ENCODE results near the gene ULBP1. TPM values are rescaled to one million over a fixed set of nuclear protein-coding genes. Genes with fewer than 3 reads are reported as not detected.
A peak's percentile ranks its signal among the peaks of the same experiment; 100 is the strongest.
"Not testable (repeated sequence)": the region's sequence is repeated elsewhere in the genome, so short reads cannot be mapped to it uniquely, and the experiment has no call there.

Gene ULBP1
- polyA plus RNA-seq, 1 donor (not counting 4 experiments of a cell fraction or from before 2014, with no cell fraction given) = 2.2 TPM

DNA sequence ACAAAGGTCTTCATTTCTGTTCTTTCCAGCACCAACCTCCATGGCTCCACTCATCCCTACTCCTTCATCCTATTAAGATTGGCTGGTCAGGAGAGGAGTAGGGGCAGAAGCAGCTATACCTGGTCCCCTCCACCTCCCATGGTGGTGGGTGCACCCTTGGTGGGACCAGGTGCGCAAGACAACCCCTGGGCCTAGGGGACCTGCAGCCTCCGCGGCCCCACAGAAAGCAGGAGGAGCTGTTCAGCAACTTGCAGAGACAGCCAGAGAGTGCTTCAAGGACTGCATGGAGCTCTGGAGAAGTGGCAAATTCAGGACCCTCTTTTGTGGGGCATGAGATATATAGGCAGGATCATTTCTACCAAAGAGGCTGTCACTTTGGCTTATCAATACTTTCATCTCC is 12.1 kb upstream of the ULBP1 start:
- dilution Hi-C loops (cut with MboI; ENCODE audit: extremely low pct_ligation_motif_present, low sequenced_read_pairs) = no loop called here
- Histone ChIP-seq H3K4me2 (ENCODE audit: control insufficient read depth, extremely low read depth, insufficient read depth, low read depth, low read length) (no peak overlapping the region), H3K27me3 (ENCODE audit: control insufficient read depth, extremely low read depth, insufficient read depth, low read length) (peaks cover 49% of the 10 kb centered on the region), H4K20me1 (ENCODE audit: control insufficient read depth, extremely low read depth, insufficient read depth, low read length) (no peaks in the 10 kb centered on the region), H3K9me1 (ENCODE audit: control insufficient read depth, extremely low read depth, insufficient read depth, low read length) (no peaks in the 10 kb centered on the region), H3K9me3 (ENCODE audit: control insufficient read depth, low read depth, low read length) (no peaks in the 10 kb centered on the region), H2AFZ (ENCODE audit: control insufficient read depth, low read length) (no peak overlapping the region), H3K4me3 (ENCODE audit: control insufficient read depth in 2 of 3, extremely low read depth in 1 of 3, insufficient read depth in 2 of 3, low read depth in 1 of 3, low read length in 3 of 3) (no peak overlapping the region), H3K36me3 (ENCODE audit: control insufficient read depth in 2 of 2, extremely low read depth in 1 of 2, insufficient read depth in 2 of 2, low read length in 2 of 2) (peaks cover 0 to under 1% of the 10 kb centered on the region in 2 experiments), H3K4me1 (ENCODE audit: control insufficient read depth, extremely low read depth, insufficient read depth, low read length) (no peaks in the 10 kb centered on the region), H3K27ac (ENCODE audit: control insufficient read depth, insufficient read depth, low read length) (no peak overlapping the region), H3K9ac (ENCODE audit: control insufficient read depth, extremely low read depth, insufficient read depth, low read length) (no peak overlapping the region), H3K79me2 (ENCODE audit: control insufficient read depth, insufficient read depth, low read length) (no peaks in the 10 kb centered on the region)
- no peak for TF ChIP-seq EZH2 (IDR thresholded peaks at IDR 0.05; ENCODE audit: low read length)
- TF ChIP-seq, protein P1, sequence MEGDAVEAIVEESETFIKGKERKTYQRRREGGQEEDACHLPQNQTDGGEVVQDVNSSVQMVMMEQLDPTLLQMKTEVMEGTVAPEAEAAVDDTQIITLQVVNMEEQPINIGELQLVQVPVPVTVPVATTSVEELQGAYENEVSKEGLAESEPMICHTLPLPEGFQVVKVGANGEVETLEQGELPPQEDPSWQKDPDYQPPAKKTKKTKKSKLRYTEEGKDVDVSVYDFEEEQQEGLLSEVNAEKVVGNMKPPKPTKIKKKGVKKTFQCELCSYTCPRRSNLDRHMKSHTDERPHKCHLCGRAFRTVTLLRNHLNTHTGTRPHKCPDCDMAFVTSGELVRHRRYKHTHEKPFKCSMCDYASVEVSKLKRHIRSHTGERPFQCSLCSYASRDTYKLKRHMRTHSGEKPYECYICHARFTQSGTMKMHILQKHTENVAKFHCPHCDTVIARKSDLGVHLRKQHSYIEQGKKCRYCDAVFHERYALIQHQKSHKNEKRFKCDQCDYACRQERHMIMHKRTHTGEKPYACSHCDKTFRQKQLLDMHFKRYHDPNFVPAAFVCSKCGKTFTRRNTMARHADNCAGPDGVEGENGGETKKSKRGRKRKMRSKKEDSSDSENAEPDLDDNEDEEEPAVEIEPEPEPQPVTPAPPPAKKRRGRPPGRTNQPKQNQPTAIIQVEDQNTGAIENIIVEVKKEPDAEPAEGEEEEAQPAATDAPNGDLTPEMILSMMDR (optimal IDR thresholded peaks at IDR 0.05 in 1 of 3, IDR thresholded peaks at IDR 0.05 in 1 of 3, conservative IDR thresholded peaks at IDR 0.05 in 1 of 3; ENCODE audit: extremely low read depth in 1 of 3, insufficient read depth in 2 of 3, low read length in 3 of 3) = no peak
- FAIRE-seq (no peak), DNase-seq (ENCODE audit: low read depth, low spot score) (no peak)

DNA sequence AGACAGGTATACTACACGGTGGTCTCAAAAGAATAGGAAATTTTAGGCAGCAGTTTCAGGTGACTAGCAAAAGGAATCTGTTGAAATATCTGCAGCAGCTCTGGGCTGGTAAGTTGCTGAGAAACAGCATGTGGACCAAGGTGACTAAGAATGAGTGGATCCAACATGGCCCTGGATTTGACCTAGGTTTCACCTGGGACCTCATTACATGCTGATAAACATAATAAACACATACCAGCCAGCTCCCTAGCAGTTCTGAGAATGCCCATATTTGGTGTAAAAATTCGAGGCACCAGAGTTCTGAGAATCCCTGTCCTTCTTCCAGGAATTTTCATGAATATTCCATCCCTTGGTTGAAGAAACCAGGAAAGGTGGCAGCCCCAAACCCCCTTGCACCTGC is 10.4 kb upstream of the ULBP1 start:
- H3K27me3 ChIP-seq (ENCODE audit: control insufficient read depth, extremely low read depth, insufficient read depth, low read length) = peaks cover 56% of the 10 kb centered on the region
- H3K9me3 ChIP-seq (ENCODE audit: control insufficient read depth, low read depth, low read length); H4K20me1 ChIP-seq (ENCODE audit: control insufficient read depth, extremely low read depth, insufficient read depth, low read length); dilution Hi-C loops (cut with MboI; ENCODE audit: extremely low pct_ligation_motif_present, low sequenced_read_pairs); H3K4me2 ChIP-seq (ENCODE audit: control insufficient read depth, extremely low read depth, insufficient read depth, low read depth, low read length); H3K9ac ChIP-seq (ENCODE audit: control insufficient read depth, extremely low read depth, insufficient read depth, low read length); DNase-seq (ENCODE audit: low read depth, low spot score); H3K79me2 ChIP-seq (ENCODE audit: control insufficient read depth, insufficient read depth, low read length); H3K36me3 ChIP-seq (ENCODE audit: control insufficient read depth in 2 of 2, extremely low read depth in 1 of 2, insufficient read depth in 2 of 2, low read length in 2 of 2); H3K4me1 ChIP-seq (ENCODE audit: control insufficient read depth, extremely low read depth, insufficient read depth, low read length); H3K27ac ChIP-seq (ENCODE audit: control insufficient read depth, insufficient read depth, low read length); H2AFZ ChIP-seq (ENCODE audit: control insufficient read depth, low read length); H3K9me1 ChIP-seq (ENCODE audit: control insufficient read depth, extremely low read depth, insufficient read depth, low read length); H3K4me3 ChIP-seq (ENCODE audit: control insufficient read depth in 2 of 3, extremely low read depth in 1 of 3, insufficient read depth in 2 of 3, low read depth in 1 of 3, low read length in 3 of 3); FAIRE-seq: not testable (repeated sequence)

DNA sequence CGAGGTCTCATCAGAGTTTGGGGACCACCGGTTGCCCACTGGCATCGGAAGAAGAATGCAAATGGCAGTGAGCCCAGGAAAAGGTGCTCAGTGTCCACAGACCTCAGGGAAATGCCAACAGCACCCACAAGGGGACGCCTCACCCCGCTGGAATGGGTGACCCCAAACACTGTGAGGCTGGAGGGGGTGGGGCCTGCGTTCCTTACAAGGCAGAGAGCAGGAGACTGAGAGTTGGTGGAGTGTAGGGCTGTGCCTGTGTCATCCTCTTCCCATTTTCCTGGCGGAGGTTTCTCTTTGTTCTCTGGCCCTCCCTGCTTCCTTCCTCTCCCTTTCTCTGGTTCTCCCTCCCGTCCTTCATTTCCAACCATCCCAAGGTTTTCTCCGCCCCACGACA is 9.8 kb upstream of the ULBP1 start:
- TF ChIP-seq, protein P1 (optimal IDR thresholded peaks at IDR 0.05 in 1 of 3, IDR thresholded peaks at IDR 0.05 in 1 of 3, conservative IDR thresholded peaks at IDR 0.05 in 1 of 3; ENCODE audit: extremely low read depth in 1 of 3, insufficient read depth in 2 of 3, low read length in 3 of 3) = peak in 1 of 3 experiments; percentile 7
- H3K9me1 ChIP-seq (ENCODE audit: control insufficient read depth, extremely low read depth, insufficient read depth, low read length); H3K4me1 ChIP-seq (ENCODE audit: control insufficient read depth, extremely low read depth, insufficient read depth, low read length); DNase-seq (ENCODE audit: low read depth, low spot score); H2AFZ ChIP-seq (ENCODE audit: control insufficient read depth, low read length); H3K4me2 ChIP-seq (ENCODE audit: control insufficient read depth, extremely low read depth, insufficient read depth, low read depth, low read length); H3K9ac ChIP-seq (ENCODE audit: control insufficient read depth, extremely low read depth, insufficient read depth, low read length); H3K36me3 ChIP-seq (ENCODE audit: control insufficient read depth in 2 of 2, extremely low read depth in 1 of 2, insufficient read depth in 2 of 2, low read length in 2 of 2); H3K9me3 ChIP-seq (ENCODE audit: control insufficient read depth, low read depth, low read length); H4K20me1 ChIP-seq (ENCODE audit: control insufficient read depth, extremely low read depth, insufficient read depth, low read length); H3K4me3 ChIP-seq (ENCODE audit: control insufficient read depth in 2 of 3, extremely low read depth in 1 of 3, insufficient read depth in 2 of 3, low read depth in 1 of 3, low read length in 3 of 3); H3K79me2 ChIP-seq (ENCODE audit: control insufficient read depth, insufficient read depth, low read length); dilution Hi-C loops (cut with MboI; ENCODE audit: extremely low pct_ligation_motif_present, low sequenced_read_pairs); H3K27ac ChIP-seq (ENCODE audit: control insufficient read depth, insufficient read depth, low read length): not testable (repeated sequence)
- H3K27me3 ChIP-seq (ENCODE audit: control insufficient read depth, extremely low read depth, insufficient read depth, low read length) = peaks cover 56% of the 10 kb centered on the region
- FAIRE-seq = peak; percentile 9

DNA sequence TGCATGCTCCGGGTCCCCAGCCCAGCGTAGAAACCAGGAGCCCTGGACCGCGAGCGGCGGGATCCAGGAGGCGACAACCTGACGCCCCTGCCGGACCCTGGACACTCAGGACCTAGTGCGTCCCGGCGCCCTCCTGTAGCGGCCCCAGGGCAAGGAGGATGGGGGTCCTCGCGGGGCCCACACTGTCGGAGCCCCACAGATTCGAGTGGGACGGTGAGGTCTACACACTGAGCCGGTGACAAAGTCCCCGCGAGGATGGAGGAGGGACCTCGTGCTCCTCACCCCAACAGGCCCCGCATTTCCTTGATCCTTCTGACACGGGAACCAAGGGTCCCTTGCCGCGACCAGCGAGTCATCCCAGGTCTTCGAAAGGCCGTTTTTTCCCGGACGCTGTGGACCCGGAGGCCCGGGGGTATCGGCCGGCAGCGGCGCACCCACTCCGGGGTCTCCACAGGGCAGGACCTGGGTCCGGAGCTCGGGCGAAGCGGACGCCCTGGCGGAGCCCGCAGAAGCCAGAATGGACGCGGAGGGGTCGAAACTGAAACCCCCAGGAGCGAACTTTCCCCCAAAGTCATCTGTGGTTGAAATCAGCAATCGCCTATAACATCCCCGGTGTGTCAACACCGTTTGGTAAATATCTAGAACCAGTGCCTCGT is 9.3 kb upstream of the ULBP1 start:
- H3K4me2 ChIP-seq (ENCODE audit: control insufficient read depth, extremely low read depth, insufficient read depth, low read depth, low read length); H3K9ac ChIP-seq (ENCODE audit: control insufficient read depth, extremely low read depth, insufficient read depth, low read length); H2AFZ ChIP-seq (ENCODE audit: control insufficient read depth, low read length); FAIRE-seq; H3K36me3 ChIP-seq (ENCODE audit: control insufficient read depth in 2 of 2, extremely low read depth in 1 of 2, insufficient read depth in 2 of 2, low read length in 2 of 2); DNase-seq (ENCODE audit: low read depth, low spot score); H3K9me3 ChIP-seq (ENCODE audit: control insufficient read depth, low read depth, low read length); H3K4me3 ChIP-seq (ENCODE audit: control insufficient read depth in 2 of 3, extremely low read depth in 1 of 3, insufficient read depth in 2 of 3, low read depth in 1 of 3, low read length in 3 of 3); H3K9me1 ChIP-seq (ENCODE audit: control insufficient read depth, extremely low read depth, insufficient read depth, low read length); H3K79me2 ChIP-seq (ENCODE audit: control insufficient read depth, insufficient read depth, low read length); H3K27ac ChIP-seq (ENCODE audit: control insufficient read depth, insufficient read depth, low read length); dilution Hi-C loops (cut with MboI; ENCODE audit: extremely low pct_ligation_motif_present, low sequenced_read_pairs); H4K20me1 ChIP-seq (ENCODE audit: control insufficient read depth, extremely low read depth, insufficient read depth, low read length); H3K4me1 ChIP-seq (ENCODE audit: control insufficient read depth, extremely low read depth, insufficient read depth, low read length): not testable (repeated sequence)
- peaks cover 56% of the 10 kb centered on the region for H3K27me3 ChIP-seq (ENCODE audit: control insufficient read depth, extremely low read depth, insufficient read depth, low read length)
